ENCODE data around the gene SLC34A1. TPM values are rescaled to one million over a fixed set of nuclear protein-coding genes. Genes with fewer than 3 reads are reported as not detected.

Gene SLC34A1
- total RNA-seq, 2 experiments from 2014 or later = 0.35 to 0.63 TPM

DNA sequence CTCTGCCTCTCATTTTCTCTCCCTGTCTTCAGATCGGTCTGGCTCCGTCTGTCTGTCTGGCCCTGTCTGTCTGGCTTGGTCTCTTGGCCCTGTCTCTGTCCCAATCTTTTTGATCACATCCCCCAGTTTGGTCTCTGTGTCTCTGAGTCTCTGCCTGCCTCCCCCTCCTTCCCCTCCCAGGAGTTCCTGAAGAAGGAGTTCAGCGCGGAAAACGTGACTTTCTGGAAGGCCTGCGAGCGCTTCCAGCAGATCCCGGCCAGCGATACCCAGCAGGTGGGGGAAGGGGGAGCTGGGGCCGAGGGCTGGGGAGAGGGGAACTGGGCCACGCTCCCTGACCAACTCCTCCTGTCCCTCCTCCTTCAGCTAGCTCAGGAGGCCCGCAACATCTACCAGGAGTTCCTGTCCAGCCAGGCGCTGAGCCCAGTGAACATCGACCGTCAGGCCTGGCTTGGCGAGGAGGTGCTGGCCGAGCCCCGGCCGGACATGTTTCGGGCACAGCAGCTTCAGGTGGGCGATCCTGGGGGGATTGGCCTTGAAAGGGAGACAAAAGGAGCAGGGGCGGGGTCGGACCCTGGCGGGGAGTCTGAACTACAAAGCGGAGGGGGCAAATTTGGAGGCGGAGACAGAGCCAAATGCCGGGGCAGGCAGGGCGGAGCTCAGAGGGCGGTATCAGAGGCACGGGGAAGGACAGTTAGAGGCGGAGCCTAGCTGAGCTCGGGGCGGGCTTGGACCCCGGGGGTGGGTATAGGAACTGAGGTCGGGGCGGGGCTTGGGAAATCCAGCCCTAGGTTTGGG is 17.5 kb upstream of the SLC34A1 start:
- Histone ChIP-seq H3K9me2 (ENCODE audit: insufficient read depth, low read length) (no peaks in the 10 kb centered on the region), H3K79me2 (ENCODE audit: insufficient read depth, low read depth, low read length) (peaks cover 9% of the 10 kb centered on the region; the same call in 1 of the 2 replicates), H2AFZ (ENCODE audit: low read length) (no peak overlapping the region), H3K4me3 (ENCODE audit: low read depth, low read length, poor library complexity, severe bottlenecking) (no peak overlapping the region), H4K20me1 (ENCODE audit: insufficient read depth, low read length) (no peaks in the 10 kb centered on the region), H3K4me1 (ENCODE audit: insufficient read depth, low read length, poor library complexity, severe bottlenecking) (peaks cover 61% of the 10 kb centered on the region), H3K9me3 (ENCODE audit: low read length) (no peaks in the 10 kb centered on the region), H3K4me2 (ENCODE audit: low read length) (no peak overlapping the region), H3K27ac (ENCODE audit: low read depth, low read length, poor library complexity, severe bottlenecking) (no peak overlapping the region), H3K36me3 (ENCODE audit: insufficient read depth, low read length) (peaks cover 30% of the 10 kb centered on the region)
- ChIA-PET CTCF (ENCODE audit: unreplicated experiment) (interaction anchor here (0.6 kb wide), 1 partner anchor 78 kb away, joined by 3 read pairs; no protein-coding TSS in a partner anchor), POLR2A (interaction anchor here (0.7 kb wide), 1 partner anchor 53 kb away, joined by 3 read pairs; no protein-coding TSS in a partner anchor)
- DNase-seq (ENCODE audit: low spot score) = no peak
- BruUV-seq (replicated peaks) = no TSS peak
- TF ChIP-seq EZH2phosphoT487 (IDR thresholded peaks at IDR 0.05; ENCODE audit: borderline replicate concordance, low read depth, low read length) = no peak
- TF ChIP-seq, protein P1, sequence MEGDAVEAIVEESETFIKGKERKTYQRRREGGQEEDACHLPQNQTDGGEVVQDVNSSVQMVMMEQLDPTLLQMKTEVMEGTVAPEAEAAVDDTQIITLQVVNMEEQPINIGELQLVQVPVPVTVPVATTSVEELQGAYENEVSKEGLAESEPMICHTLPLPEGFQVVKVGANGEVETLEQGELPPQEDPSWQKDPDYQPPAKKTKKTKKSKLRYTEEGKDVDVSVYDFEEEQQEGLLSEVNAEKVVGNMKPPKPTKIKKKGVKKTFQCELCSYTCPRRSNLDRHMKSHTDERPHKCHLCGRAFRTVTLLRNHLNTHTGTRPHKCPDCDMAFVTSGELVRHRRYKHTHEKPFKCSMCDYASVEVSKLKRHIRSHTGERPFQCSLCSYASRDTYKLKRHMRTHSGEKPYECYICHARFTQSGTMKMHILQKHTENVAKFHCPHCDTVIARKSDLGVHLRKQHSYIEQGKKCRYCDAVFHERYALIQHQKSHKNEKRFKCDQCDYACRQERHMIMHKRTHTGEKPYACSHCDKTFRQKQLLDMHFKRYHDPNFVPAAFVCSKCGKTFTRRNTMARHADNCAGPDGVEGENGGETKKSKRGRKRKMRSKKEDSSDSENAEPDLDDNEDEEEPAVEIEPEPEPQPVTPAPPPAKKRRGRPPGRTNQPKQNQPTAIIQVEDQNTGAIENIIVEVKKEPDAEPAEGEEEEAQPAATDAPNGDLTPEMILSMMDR (conservative IDR thresholded peaks at IDR 0.05; ENCODE audit: low read length) = no peak
- intact Hi-C loops (cut with micrococcal nuclease; ENCODE audit: unreplicated experiment) = no loop called here

DNA sequence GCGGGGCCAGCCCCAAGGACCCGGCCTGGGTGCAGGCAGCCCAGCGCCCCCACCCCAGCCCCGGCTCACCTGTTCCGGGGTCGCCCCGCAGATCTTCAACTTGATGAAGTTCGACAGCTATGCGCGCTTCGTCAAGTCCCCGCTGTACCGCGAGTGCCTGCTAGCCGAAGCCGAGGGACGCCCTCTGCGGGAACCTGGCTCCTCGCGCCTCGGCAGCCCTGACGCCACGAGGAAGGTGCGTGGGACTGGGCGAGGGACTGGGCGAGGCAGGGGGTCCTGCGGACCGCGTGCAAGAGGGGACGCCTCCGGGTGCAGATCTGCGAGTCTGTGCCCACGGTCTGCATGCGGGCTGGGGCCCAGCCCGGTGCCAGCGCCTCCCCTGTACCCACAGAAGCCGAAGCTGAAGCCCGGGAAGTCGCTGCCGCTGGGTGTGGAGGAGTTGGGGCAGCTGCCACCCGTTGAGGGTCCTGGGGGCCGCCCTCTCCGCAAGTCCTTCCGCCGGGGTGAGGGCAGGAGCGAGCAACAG is 16.8 kb upstream of the SLC34A1 start:
- intact Hi-C loops (cut with micrococcal nuclease; ENCODE audit: unreplicated experiment) = no loop called here
- Histone ChIP-seq H3K9me2 (ENCODE audit: insufficient read depth, low read length) (no peaks in the 10 kb centered on the region), H3K4me1 (ENCODE audit: insufficient read depth, low read length, poor library complexity, severe bottlenecking) (peaks cover 61% of the 10 kb centered on the region), H3K4me2 (ENCODE audit: low read length) (no peak overlapping the region), H2AFZ (ENCODE audit: low read length) (no peak overlapping the region), H3K27ac (ENCODE audit: low read depth, low read length, poor library complexity, severe bottlenecking) (no peak overlapping the region), H3K9me3 (ENCODE audit: low read length) (no peaks in the 10 kb centered on the region), H3K79me2 (ENCODE audit: insufficient read depth, low read depth, low read length) (peaks cover 9% of the 10 kb centered on the region; the same call in 1 of the 2 replicates), H3K4me3 (ENCODE audit: low read depth, low read length, poor library complexity, severe bottlenecking) (no peak overlapping the region), H4K20me1 (ENCODE audit: insufficient read depth, low read length) (no peaks in the 10 kb centered on the region), H3K36me3 (ENCODE audit: insufficient read depth, low read length) (peaks cover 36% of the 10 kb centered on the region)
- ChIA-PET POLR2A (interaction anchor here (0.7 kb wide), 1 partner anchor 52 kb away, joined by 3 read pairs; no protein-coding TSS in a partner anchor), CTCF (ENCODE audit: unreplicated experiment) (no interaction called here)
- BruUV-seq (replicated peaks) = no TSS peak
- TF ChIP-seq, protein P1 (conservative IDR thresholded peaks at IDR 0.05; ENCODE audit: low read length) = no peak
- TF ChIP-seq EZH2phosphoT487 (IDR thresholded peaks at IDR 0.05; ENCODE audit: borderline replicate concordance, low read depth, low read length) = no peak
- no peak for DNase-seq (ENCODE audit: low spot score)

Measured in OCI-LY7 (cell line).